ENCODE results near the gene SPATS2L.

The SPATS2L gene

DNA sequence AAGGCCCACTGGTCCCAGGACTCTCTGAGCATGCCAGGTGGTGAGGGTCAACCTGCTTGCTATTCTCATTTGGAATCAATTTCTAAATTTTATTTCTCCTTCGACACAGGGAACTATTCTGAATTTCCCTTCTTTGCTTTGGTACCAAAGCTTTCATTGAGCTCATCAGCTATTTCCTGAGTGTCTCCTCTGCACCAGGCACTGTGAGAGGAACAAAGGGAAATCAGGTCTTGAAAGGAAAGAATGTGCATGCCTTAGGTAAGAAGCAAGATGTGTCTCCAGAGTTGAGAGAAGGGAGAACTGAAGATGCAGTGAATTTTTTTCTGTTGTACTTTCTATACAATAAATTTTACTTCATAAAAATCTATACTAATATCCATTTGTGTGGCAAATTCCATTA lies 17.9 kb downstream of the SPATS2L start:
- TF ChIP-seq CTCF (IDR thresholded peaks at IDR 0.05; ENCODE audit: borderline replicate concordance, insufficient read depth, low read depth, low read length): no peak
- H3K4me3 ChIP-seq (ENCODE audit: low read depth, low read length): no peak overlapping the region

- TF ChIP-seq CTCF (IDR thresholded peaks at IDR 0.05; ENCODE audit: borderline replicate concordance, insufficient read depth, low read depth, low read length): no peak
- H3K4me3 ChIP-seq (ENCODE audit: low read depth, low read length): no peak overlapping the region
These were observed 22.9 kb downstream of the SPATS2L start for GRCh38 chr2:200329384-200329783.

GRCh38 chr2:200329798-200330197 lies 23.3 kb downstream of the SPATS2L start:
- H3K4me3 ChIP-seq (ENCODE audit: low read depth, low read length): no peak overlapping the region
- no peak for TF ChIP-seq CTCF (IDR thresholded peaks at IDR 0.05; ENCODE audit: borderline replicate concordance, insufficient read depth, low read depth, low read length)

DNA sequence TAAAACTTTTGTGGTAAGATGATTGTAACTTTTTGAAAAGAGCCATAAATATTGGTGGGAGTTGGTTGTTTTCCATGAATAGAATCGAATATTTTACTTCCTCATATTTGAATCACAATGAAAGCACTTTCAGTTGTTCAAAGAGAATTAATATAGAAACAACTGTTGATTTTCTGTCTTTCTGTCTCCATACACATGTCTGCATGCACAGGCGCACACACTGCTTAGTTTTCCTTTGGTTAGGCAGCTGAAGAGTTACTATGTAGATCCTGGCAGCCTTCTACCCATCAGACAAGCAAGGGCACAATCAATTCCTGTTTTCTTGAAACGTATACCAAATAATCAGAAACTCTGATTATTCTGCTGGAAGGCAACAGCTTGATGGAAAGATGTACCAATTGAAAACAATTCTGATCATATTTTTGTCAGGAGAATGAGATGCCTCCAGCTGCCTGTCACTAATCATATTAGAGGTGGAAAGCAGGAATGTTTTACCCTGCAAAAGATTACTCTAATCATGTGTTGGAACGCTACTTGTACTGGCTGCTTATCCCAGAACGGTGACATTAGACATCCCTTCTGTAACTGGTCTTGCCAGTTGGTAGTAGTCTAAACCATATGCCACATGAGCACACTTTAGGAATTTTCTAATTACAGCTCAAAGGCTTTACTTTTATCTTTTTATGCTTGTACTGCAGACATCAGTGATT lies 24.0 kb downstream of the SPATS2L start:
- no peak overlapping the region for H3K4me3 ChIP-seq (ENCODE audit: low read depth, low read length)
- no peak for TF ChIP-seq CTCF (IDR thresholded peaks at IDR 0.05; ENCODE audit: borderline replicate concordance, insufficient read depth, low read depth, low read length)

- no peak for TF ChIP-seq CTCF (IDR thresholded peaks at IDR 0.05; ENCODE audit: borderline replicate concordance, insufficient read depth, low read depth, low read length)
These were observed 24.5 kb downstream of the SPATS2L start for GRCh38 chr2:200331061-200331400.

DNA sequence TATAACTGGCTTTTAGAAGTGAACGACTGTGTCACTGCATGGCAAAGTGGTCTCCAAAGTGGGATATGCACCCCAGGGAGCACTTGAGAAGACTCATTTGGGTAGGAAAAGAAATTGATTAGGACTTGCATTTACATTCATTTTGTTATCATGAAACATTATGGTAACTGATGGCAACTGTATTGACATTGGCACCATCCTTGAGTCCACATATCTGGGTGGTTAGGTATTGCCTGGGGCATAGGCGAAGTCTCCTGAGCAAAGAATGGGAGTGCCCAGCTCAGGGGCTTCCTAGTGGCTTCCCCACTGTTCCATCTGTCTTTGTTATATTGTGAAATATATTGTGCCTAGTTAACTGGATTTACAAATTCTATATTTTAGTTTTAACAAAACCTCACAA lies 29.2 kb downstream of the SPATS2L start:
- no peak overlapping the region for H3K4me3 ChIP-seq (ENCODE audit: low read depth, low read length)
- TF ChIP-seq CTCF (IDR thresholded peaks at IDR 0.05; ENCODE audit: borderline replicate concordance, insufficient read depth, low read depth, low read length): no peak

More at GRCh38 chr2:200331061-200331400, 24.5 kb downstream of the SPATS2L start:
- no peak overlapping the region for H3K4me3 ChIP-seq (ENCODE audit: low read depth, low read length)

DNA sequence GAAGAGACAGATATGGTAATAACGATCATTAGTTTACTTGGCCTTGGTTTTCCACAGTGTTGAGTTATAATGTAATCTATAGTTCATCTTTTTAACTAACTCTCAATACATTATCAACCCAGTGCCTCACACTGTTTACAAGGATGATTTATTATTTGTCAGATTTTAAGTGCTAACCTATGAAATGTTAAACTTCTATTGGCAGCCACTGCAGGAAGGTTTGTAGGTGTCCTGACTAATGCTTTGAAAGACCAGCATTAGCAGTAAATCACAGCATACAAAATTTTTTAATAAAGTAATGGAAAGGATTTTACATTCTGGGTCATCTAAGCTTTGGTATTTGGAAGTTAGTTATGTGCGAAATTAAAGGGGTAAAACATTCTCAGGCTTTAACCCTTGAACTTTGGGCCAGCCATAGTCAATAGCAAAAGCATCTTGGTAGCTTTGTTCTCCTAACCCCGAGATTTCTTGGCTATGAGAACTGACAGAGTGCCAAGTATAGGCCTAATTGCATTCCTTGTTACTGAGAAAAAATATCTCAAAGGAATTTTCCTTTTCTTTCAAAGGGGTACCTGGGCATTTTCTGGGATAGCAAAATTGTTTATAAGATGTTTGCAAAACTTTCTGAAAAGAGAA lies 30.6 kb downstream of the SPATS2L start:
- H3K4me3 ChIP-seq (ENCODE audit: low read depth, low read length): no peak overlapping the region
- TF ChIP-seq CTCF (IDR thresholded peaks at IDR 0.05; ENCODE audit: borderline replicate concordance, insufficient read depth, low read depth, low read length): no peak
